Activated CD4-positive, alpha-beta T cell treated with anti-CD3 and anti-CD28 coated beads, Interleukin-2, amount 50 U/mL, for 16 hours (primary cell): ENCODE measurements around the gene CCDC85C.

Source experiments
- DNase-seq: peaks from one replicate; pipeline ENCODE4 v3.0.0-alpha.2; 2020

CCDC85C gene

DNA sequence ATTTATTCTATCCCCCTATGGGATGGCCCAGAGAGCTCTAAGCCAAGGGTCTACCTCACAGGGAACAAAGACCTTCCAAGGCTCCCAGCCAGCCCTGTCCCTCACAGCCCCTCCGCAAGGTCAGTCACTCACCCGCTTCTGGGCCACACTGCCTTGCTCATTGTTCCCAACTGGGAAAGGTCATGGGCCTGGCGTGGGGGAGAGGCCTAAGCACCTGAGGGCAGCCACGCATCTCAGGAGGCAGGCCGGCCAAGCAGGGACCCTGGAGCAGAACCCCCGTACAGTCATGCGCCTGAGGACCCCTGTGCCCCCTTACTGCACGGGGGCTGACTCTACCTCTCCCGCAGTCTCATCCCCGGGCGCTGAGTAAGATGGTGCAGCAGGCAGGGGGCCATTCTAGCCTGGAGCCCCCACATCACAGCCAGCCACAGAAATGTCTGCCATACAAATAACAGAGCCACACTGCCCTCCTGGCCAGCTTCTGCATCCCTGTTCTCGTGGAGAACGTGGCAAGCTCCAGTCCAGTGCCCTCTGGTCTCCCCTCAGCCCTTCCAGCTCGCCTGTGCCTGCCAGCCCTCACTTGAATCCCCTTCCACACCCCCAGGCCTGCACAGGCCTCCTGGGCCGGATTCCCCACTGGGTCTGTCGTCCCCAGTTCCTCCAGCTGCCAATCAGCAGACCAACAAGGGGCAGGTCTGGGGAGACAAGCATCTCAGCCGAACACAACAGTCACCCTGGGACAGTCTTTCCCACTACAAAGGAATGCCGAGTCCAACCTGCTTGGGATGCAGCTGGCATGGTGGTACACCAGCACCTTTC lies 16.3 kb downstream of the CCDC85C start:
- no peak for DNase-seq

DNA sequence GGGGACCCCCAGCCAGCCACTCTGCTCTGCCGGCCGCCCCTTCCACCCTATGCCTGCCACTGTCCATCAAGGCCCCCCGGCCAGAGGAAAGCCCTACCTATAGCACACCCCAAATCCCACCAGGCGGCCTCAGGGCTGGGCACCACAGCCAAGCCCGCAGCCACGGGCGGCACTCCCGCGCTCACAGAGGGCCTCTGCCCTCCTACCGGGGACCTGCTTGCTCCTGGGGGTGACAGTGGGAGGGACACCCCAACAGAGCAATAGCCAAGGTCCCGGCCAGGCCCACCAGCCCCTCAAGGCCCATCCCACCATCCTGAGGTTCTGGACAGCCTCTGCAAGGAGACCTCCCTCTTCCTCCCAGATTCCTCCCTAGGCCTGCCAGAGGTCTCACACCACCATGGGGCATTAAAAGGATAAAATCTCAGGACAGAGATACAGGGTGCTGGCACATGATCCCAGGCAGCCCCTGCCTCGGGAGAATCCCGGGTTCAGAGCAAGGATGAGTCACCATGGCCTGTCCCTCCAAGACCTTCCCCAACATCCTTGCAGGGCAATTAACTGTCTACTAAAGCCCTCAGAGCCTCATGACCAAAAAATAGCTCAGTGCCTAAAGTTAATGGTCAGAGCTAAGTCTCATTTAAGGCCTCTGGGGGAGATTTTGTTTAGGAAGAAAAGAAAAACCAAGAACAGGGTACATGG lies 17.1 kb downstream of the CCDC85C start:
- DNase-seq: no peak

DNA sequence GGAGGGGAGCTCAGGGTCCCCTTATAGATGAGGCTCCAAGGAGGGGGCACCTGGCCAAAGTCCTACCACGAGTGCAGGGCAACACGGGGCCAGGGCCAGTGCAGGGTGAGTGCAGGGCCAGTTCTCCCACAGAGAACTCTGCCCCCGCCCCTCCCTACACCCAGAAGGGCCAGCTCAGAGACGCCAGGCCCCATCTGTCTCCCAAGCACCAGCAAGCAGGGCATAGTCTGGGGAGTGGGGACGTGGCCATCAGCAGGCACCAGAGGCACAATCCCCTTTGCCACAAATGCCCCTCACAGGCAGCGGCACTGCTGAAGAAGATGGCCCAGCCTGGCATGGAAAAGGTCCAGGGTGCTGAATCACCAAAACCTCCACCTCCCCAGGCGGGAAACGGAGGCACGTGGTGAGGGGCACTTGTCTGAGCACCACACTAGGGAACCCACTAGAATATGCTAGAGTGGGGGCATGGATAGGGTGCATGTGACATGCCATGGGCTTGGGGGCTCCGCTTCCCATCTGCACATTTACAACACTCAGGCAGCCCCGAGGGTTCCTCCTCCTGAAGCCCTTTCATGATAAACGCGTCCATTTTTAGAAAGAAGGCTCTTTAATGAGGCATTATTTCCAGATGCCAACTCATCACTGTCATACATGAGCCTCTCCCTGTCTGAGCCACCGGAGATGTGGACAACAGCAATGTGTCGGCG lies 17.8 kb downstream of the CCDC85C start:
- DNase-seq: no peak

GRCh38 chr14:99584823-99585222 lies 19.2 kb downstream of the CCDC85C start:
- DNase-seq: no peak

- DNase-seq: no peak
These were observed 22.1 kb downstream of the CCDC85C start for GRCh38 chr14:99581938-99582337.

GRCh38 chr14:99581374-99581773 lies 22.6 kb downstream of the CCDC85C start:
- no peak for DNase-seq

GRCh38 chr14:99579903-99580571 lies 24.0 kb downstream of the CCDC85C start:
- no peak for DNase-seq

GRCh38 chr14:99579120-99579836 lies 24.7 kb downstream of the CCDC85C start:
- no peak for DNase-seq

DNA sequence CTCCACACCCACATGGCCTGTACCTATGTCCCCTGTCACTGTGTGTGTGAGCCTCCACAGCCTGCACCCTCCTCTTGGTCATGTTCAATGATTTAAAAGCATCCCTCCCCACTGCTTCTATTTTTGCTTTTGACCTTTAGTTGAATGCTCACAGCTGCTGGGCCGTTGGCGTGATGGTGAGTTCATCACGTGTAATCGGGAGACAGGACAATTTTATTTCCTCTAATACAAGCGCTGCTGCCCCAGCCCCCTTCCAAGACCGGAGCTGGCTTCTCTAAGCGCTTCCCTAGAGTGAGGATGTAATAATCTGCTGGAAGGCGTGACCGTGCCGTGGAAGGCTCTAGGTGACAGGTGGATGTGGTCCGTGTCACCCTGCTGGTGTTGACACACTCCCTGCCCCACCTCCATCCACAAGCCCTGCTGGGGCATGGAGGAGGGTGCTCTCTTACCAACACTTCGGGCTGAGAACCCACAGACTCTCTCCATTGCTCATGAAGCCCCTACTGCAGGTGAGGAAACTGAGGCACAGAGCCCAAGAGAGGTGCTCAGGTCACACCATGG lies 25.4 kb downstream of the CCDC85C start:
- DNase-seq: no peak

DNA sequence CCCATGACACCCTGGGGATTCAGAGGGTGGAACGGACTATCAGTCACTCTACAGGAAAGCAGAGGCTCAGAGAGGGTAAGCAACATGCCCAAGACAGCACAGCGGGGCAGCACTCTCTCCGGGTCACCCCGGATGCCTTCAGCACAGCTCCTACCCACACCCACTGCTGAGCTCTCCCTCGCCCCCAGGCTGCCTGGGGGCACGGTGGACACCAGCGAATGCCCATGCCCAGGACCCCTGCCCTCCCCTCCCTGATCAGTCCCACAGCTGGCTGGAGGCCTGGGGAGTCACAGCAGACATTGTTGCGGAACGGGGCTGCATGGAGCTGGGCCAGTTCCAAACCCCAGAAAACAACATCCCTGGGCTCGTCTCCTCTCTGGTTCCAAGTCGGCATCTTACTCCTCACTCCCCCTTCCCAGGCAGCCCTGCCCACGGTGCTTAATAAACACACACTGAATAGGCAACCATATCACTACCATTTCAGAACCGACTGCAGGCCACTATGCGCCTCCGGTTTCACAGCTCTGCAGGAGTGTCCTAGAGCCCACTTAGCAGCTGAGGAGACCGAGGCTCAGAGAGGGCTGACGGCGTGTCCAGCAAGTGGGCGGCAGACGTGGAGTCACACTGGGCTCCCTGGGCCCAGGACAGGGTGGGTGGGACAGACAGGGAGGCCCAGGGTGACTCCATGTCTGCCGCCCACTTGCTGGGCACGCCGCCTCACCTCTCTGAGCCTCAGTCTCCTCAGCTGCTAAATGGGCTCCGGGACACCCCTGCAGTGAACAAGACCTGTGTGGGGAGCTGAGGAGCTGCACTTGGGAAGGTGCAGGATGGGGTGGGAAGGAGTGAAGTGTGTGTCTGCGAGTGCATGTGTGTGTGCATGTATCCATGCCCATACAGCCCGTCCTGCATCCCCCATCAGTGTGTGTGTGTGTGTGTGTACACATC lies 27.0 kb downstream of the CCDC85C start:
- no peak for DNase-seq

DNA sequence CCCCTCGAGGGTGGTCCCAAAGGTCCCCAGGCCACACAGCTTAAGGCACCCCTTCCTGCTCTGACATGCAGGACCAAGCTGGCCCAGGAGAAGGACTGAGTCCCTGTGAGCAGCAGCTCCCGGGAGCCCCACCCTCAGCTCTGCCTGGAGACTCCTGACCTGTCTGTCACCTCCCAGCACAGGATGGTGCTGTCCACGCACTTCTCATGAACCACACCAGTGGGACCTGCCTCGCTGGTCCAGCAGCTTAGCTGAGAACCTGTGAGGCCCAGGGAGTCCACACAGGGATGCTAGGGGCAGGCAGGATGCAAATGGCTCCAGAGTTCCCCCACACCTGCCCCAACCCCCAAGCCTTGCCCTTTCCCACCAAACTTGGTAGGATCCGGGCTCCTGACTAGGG lies 27.7 kb downstream of the CCDC85C start:
- DNase-seq: no peak

- no peak for DNase-seq
These were observed 28.7 kb downstream of the CCDC85C start for GRCh38 chr14:99575043-99576023.

DNA sequence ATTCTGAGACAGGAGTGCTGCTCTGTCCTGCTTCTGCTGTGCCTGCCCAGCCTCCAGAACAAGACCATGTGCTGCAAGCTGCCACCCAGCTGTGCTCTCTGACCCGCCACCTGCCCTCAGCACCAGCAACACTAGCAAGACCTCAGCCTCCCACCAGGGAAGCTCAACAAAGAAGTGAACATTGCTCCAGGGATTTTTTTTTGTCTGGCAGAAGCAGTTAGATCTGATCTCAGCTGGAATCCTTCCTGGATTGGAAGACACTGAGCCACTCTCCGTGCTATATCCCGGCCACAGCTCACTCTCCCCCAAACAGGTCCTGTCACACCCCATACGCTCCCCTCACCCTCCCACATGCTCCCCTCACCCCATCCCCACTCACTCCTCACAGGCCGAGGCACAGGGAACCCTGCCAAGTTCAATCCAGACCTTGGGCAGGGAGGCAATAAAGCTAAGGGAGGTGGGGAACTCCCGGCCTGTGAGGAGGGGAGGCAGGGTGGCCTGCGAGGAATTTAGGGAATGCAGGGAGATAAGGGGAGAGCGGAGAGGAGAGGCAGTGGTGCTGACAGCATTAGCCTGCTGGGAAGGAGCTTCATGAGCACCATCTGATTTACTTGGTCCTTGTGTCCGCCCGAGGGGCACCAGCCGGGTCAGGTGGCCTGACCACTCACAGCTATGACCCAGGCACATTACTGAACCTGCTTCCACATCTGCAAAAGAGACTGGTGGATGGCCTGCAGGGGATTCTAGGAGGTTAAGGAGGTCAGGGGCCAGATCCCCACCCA lies 29.7 kb downstream of the CCDC85C start:
- DNase-seq: no peak

DNA sequence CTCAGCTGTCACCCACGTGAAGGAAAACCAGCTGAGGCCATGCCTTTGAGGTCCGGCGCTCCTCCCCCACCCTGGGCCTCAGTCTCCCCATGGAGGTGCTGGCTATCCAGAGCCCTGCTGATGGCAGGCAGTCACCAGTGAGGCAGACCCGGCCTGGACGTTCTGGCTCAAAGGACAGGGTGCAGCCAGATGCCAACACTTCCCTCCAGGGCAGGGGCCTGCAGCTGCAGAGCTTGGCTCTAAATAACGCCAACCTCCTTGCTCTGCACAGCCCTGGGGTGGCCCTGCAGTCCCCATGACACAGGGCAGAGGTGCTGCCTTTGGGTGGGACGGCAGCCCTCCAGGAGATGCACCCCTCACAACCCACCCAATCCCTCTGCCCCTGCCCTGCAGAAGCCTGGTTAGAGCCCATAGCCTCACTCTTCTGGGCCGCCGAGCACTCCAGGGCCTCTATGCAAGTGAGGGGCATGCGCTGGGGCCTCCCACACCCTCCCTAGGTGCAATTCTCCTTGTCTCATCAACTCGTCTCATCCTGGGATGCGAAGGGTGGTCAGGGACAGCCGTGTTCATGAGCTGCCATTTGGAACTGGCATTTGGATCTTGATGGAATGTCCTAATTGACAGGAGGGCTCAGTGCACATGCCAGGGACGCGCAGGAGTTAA lies 30.4 kb downstream of the CCDC85C start:
- DNase-seq: no peak

GRCh38 chr14:99573000-99573330 lies 31.0 kb downstream of the CCDC85C start:
- DNase-seq: no peak

DNA sequence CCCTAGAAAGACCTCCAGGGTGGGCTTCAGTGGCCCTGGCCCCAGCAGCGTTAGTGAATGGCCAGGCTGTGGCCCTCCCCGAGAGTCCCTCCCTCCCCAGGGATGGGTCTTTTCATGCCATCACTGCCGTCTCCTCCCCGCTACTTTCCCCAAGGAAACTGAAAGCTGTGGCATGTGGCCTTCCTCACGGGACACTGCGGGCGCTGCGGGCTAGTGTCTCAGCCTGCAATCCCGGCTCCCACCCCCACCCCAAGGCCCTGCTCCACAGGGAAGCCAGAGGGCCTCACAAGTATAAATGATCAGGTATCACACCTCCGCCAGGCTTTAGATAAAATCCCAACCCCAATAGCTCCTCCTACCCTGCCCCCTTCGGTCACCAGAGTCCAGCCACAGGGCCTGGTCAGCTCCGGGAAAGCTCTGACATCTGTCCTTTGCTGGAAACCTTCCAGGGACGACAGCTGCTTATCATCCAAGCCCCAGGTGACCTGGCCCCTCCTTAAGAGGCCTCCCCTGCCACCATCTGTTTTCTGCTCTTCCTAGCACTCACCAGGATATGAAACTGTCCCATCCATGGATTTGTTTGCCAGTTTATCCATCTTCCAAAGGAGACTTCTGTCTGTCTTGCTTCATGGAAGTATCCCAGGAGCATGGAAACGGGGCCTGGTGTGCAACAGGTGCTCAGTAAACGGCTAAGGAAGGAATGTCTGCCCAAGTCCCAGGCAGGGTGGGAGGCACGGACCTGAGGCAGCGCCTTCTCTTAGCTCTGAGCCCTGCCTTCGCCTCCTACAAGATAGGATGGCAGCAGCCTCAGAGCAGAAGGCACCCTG lies 31.6 kb downstream of the CCDC85C start:
- no peak for DNase-seq

GRCh38 chr14:99571303-99571986 lies 32.6 kb downstream of the CCDC85C start:
- no peak for DNase-seq
